Activated naive CD8-positive, alpha-beta T cell treated with anti-CD3 and anti-CD28 coated beads, Interleukin-2, amount 50 U/mL, for 16 hours (primary cell): ENCODE results near the gene ST14.

Source experiments
- DNase-seq: peaks from one replicate; pipeline ENCODE4 v3.0.0-alpha.2; 2020; ENCODE audit warnings: low read depth, low spot score

ST14 gene

DNA sequence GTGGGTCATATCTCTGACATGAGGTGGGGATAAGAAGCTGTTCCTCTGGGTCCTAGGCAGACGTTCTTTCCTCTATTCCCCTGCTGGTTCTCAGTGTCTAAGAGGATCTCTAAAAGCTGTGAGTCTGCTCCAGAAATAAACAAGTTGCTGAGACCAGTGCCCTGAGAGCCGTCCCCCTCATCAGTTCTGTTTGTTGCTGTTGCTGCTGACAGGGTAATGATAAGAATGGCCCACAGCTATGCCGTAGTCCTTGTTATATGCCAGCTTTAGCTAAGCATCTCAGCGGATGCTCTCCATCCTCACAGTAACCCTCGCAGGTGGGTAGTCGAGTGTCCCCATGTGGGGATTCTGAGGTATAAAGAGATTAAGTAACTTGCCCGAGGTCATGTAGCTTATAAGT is 23.5 kb upstream of the ST14 start:
- DNase-seq: no peak

DNA sequence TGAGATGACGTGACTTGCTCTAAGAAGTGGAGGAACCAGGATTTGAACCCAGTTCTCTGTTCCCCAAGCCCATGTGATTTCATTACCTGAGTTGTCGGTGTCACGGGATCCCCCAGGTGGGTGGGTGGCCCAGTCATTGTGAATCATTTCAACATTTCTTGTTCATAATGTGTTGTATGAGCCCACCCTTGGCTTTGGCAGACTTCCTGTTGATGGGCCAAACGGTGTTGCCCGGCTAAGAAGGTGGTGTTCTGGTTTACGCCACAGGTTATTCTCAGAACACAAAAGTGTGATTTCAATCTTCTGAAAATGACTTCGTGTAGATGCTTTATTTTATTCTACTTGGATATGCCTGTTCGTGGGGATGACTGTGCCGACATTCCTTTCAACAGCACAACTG is 21.6 kb upstream of the ST14 start:
- no peak for DNase-seq

DNA sequence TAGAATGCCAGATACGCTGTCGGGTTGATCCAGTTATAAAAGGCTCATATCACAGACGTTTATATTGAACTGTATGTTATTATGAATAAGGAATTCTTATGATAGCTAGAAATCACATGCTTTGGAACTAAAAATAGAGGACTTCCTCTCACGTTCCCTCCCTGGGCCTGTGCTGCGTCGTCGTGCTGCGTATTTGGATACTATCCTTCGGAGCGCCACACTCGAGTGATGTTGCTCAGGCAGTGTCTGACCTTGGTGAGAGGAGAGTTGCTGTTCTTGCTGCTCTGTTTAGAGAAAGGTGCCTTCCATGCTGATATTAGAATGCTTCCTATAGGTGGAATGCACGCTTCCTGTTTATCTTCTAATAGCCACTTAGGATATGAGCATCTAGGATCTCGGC is 20.2 kb upstream of the ST14 start:
- no peak for DNase-seq

DNA sequence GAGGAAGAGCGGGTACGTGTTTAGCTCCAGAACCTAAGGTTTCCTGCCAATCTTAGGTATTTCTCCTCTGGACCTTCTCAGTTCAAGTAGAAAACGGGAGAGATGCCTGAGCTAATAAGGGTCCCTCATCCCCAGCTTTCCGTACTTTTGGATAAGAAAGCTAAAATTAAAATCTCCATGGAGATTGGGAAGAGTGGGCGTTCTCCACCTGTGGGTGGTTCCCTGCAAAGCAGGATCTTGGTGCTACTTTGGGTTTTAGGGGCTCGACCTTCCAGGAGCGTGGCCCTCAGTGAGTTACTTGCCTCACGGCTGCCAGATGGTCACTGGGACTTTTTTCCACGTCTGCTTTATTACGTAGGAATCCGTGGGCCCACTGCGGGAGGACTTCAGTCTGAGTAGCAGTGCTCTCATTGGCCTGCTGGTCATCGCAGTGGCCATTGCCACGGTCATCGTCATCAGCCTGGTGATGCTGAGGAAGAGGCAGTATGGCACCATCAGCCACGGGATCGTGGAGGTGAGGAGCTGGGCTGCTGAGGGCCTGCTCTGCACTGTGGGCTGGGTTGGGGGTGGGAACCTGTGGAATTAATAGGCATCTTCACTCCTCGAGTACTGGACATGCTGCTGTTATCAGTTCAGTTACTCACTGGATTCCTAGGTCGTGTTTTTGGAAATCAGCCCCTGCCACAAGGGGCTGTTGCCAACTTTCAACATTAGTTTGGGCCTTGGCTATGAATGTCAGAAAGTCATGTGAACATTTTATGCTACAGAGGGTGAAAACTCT is 17.8 kb upstream of the ST14 start:
- no peak for DNase-seq

DNA sequence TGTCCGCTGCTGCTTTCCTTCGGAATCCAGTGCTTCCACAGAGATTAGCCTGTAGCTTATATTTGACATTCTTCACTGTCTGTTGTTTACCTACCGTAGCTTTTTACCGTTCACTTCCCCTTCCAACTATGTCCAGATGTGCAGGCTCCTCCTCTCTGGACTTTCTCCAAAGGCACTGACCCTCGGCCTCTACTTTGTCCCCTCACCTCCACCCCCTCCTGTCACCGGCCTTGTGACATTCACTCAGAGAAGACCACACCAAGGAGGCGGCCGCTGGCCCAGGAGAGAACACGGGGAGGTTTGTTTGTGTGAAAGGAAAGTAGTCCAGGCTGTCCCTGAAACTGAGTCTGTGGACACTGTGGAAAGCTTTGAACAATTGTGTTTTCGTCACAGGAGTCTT is 15.4 kb upstream of the ST14 start:
- DNase-seq: no peak

DNA sequence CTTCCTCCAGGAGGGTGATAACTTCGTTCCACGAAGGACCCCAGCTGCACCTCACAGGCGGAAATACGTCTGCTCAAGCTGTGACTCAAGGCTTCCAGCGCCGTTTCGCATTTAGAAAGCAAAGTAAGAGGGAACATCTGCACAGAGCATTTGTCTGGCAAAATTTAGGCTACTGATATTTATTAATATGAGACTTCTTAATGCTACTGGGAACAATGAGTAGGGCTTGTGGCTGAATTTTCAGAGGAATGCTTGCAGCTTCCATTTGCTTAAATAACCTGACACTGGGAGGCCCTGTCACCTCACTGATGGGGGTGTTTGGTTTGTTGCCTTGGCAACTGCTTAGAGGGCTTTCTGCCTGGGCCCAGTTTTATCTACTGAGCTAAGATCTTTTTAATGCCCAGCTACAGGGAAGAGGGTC is 14.7 kb upstream of the ST14 start:
- no peak for DNase-seq

DNA sequence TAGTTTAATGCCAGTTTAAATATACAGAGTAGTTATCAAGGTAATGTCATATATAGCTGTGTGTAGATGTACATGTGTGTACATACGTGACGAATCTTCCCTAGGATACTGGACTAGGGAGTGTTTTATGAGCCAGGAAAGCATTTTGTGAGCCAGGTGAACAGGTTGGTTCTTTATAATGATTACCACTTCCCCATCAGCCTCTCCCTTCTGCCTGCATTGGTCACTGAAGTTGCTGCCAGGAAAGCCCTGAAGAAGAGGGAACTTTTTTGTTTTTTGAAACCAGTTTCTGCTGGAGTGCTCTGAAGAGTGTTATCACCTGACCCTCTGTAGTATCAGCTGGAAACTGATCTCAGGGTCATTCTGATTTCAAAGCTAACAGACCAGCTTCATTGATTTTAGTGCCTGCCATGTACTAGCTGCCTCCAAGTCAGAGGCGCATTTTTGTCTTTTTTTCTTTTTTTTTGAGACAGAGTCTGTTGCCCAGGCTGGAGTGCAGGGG is 14.2 kb upstream of the ST14 start:
- DNase-seq: no peak

DNA sequence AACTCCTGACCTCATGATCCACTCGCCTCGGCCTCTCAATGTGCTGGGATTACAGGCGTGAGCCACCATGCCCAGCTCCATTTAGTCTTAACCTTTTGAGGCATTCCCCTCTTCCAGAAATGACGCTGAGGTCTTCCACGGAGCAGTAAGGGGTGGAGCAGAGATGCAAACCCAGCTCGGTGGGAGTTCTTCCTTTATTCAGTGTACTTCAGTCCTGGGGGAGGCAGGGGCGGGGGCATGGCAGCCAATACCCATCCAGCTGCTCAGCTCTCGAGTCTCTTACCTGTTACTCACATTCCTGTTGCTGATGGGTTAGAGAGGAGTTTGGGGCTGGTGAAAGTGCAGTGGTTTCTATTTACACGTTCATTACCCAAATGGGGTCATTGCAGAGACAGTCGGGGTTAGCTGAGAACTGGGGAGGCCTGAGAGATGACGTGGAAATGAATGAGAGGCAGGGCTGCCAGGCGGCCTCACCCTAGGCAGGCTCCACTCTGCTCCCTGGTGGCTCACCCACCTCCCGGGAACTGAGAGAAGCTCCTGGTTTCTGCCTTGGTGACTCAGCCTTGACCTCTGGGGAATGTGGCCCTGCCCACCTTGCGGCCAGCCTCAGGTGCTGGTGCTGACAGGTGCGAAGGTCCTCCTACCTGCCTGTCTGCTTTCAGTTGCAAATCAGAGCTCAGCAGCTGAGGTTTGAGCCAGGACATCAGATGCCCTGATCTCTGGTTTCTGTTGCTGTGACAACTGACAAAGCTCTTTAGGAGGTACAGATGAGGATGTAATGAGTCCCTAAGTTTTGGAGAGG is 13.4 kb upstream of the ST14 start:
- DNase-seq: no peak

DNA sequence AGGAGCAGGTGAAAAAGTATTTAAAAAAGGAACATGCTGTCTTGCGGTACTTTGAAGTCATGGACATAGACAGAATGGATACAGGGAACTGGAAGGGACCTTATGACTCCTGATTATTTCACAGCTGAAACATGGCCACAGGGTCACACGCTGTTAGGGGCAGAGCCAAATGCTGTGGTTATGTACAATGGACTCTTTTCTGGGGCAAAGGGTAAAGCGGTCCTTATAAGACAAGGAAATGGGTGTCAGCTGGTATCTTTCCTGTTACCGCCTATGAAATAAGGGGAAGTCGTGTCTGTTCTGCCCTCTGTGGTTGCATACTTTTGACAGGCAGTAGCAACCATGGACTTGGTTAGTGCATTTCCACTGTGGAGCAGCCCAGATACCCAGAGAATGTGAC is 12.8 kb upstream of the ST14 start:
- DNase-seq: no peak

DNA sequence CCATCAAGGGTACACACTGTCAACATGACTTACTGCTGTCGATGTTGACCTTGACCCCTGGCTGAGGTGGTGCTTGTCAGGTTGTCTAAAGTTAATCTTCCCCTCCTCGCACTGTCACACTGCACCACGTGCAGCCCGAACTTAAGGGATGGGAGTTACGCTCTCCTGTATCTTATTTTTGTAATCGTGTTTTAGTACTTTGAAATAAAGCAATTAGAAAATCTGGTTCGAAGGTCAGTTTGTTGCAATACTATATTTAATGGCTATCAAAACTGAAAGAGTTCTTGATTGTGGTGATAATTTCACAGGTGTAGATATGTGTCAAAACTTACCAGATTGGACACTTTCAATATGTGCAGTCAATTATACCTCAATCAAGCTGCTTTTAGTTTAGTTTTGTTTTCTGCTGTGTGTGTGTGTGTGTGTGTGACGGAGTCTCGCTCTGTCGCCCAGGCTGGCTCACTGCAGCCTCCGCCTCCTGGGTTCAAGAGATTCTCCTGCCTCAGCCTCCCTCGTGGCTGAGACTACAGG is 10.7 kb upstream of the ST14 start:
- no peak for DNase-seq

DNA sequence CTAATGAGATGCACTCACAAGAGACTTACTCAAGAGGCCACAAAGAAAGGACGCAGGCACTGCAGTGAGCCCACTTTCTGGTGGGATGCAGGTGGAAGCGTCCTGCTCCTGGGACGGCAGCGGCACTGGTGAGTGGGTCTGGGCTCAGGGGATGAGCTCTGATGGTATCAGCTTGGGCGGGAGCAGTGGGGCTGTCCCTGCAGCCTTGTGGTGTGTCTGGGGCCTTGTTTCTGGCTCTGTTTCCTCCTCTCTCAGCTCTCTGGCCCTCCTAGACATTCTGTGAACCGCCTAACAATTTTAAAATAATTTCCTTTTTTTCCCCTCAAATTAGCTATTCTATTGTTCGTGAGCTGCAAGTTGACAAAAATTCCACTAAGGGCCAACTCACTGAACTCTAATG is 8.8 kb upstream of the ST14 start:
- DNase-seq: no peak

DNA sequence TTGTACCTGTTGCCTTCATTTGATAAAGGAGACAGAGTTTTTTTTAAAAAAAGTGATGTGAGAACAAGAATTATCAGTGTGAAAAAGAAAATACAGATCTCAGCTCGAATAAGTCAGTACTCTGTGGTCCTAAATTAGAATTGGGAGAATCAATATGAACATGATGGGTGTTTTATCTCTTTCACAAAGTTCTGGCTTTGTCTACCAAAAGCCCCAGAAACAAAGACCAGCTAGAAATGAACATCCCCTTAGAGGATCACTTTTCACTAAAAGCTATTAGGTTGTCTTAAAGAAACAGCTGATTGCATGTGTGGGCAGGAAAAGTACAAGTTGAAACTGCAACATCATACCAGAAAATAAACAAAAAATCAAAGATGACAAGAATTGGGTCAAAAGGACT is 8.4 kb upstream of the ST14 start:
- no peak for DNase-seq

DNA sequence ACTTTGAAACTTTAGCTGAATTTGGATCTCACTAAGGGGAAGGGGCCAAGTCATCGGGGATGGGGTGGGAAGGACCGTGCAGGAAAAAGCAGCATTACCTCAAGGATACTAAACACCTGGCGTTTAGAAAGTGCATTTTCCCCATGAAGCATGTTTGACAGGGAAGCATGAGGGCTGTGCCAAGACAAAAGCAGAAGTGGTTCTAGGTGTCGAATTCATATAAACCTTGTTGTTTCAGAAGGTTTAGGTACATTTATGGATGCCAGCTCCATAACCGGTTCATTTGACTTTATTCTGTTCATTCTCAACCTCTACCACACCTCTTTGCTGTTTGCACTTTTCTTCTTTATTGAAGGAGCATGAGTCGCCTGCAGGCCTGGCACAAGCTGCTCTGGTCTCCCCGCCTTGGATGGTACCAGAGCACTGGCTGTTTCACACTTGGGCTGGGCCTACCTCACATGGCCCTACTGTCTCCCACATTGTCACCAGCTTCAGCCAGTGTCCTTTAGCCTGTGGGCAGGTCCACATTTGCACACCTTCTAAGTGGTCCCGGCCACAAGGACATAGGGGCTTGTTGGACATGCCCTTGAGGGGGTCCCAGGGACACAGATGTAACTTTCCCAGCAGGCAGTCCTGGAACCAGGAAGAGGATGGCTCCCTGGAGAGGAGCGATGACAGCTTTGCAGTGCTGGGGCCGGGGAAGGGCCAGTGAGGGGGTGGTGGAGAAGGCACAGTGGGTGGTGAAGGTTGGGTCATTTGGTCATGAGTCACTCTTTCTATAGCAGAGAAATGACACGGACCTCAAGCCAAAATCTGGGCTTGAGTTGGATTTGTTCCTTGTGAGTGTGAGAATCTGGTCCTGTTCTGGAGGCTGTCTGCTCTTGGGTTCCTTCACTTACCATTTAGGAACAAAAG is 3.2 kb upstream of the ST14 start:
- no peak for DNase-seq

DNA sequence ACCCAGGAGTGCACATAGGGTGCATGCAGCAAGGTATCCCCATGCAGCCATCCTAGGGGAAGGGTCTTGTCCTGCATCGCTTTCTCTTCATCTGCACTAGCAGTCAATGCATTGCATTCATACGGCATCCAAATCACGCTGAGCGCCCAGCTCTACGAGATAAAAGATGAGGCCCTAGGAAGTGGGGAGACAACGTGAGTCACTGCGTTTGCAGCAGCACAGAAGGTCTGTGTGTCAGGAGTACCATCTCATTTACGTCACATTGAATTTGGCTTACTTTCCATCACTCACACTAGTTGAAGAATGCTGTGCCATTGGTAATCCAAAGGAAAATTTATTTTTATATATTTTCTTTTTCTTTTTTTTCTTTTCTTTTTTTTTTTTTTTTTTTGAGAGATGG is 2.5 kb upstream of the ST14 start:
- no peak for DNase-seq

DNA sequence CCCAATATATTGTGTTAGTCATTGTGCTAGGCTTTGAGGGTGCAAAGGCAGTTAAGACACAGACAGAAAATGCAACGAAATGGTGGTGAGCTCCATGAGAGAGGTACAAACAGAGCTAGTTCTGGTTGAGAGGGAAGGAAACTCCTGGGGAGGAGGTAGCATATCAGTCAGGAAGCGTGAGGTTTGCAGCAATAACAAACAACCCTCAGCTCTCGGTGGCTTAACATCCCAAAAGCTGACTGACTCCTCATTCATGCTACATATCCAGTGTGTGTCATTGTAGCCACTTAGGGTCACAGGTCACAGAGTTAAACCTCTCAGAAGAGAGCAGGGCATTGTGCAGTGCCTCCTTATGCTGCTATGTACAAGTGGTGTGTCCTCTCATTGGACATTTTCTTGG is 1.7 kb upstream of the ST14 start:
- DNase-seq: no peak

DNA sequence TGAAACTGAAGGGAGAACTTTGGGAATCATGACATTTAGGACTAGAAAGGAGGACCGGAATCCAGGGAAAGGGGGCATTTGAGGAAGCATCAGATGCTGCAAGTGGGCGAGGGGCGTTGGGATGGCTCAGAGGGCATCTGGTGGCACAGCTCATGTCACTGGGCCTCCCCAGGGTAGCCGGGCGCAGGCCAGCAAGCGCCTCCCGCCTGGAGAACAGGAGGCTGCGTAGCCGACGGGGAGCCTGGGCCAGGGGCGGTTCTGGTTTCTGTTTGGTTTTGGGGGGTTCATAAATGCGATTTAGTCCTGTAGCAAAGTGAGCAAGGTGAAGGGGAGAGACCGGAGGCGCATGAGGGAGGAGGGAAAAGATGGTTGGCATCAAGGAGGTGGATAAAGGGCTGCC is 443 bp upstream of the ST14 start:
- DNase-seq: no peak

DNA sequence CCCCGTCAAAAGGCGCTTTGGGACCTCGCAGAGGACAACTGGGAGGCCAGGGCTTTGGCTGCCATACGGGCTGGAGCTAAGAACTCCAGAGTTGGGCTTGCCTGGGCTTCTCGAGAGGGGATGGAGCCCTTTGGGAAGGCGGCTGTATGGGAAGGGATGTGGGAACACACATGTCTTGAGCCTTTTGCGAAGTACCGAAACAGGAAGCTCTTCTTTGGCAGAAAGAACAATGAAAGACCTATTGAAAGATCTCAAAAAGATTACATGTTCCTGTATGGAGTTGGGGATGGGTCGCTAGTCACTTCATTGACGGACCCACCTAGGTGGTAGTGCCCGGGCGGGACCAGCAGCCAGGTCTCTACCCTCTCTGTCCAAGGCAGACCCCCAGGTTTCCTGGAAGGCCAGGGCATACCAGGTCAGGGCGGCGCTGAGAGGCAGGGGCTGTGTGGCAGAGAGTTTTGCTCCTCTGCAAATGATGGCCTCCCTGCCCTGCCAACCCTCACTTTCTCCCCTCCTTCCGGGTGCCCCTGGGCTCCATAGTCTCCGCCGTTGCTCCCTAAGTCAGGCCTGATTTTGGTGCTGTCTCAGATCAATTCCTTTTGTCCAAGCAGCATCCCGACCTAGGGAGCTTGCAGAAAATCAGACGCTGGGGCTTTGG is 1.0 kb downstream of the ST14 start:
- DNase-seq: no peak

DNA sequence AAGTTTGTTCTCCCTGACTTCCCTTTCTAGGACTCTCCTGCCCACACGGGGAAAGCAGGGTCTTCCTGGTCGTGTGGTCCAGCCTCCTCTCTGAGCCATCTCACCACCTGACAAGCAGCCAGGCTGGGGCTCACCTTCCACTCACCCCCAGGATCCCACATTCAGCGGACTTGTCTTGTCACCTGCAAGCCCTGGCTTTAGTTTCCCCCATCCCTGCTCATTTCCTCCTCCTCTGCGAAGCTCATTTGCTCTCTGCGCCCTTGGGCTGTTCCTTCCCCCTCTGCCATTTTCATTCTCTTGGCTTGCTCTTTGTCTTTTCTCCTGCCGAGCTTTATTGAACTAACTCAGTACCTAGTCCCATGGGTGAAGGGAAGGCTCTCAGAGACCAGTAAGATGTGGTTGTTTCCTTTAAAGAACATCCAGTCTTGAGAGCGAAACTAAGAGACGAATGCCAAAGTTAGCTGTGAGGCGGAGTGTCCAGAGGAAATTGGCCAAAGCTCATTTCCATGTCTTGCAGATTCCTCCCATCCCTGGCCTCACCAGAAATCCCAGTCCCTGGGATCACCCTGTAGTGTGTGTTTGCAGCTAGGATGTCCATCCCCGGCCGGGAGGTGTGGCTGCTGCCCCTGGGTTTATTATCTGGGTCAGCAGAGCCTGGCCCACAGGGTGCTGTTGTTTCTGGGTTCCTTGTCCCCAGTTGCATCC is 2.0 kb downstream of the ST14 start:
- no peak for DNase-seq

DNA sequence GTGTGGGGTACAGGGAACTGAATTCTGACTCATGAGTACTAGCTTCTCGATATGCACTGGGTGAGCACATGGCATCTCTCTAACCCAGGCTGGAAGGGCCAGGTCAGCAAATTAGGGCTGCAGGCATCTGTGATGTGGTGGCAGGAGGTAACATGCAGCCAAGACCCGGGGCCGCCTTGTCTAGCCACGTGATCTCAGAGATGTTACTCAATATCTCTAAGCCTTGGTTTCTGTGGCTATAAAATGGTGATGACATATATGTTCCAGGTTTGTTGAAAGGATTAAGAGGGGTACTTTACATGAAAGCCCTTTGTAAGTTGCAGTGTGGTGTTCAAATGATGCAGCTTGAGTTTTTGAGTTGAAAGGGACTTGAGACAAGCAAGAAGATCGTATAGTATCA is 3.2 kb downstream of the ST14 start:
- DNase-seq: no peak

DNA sequence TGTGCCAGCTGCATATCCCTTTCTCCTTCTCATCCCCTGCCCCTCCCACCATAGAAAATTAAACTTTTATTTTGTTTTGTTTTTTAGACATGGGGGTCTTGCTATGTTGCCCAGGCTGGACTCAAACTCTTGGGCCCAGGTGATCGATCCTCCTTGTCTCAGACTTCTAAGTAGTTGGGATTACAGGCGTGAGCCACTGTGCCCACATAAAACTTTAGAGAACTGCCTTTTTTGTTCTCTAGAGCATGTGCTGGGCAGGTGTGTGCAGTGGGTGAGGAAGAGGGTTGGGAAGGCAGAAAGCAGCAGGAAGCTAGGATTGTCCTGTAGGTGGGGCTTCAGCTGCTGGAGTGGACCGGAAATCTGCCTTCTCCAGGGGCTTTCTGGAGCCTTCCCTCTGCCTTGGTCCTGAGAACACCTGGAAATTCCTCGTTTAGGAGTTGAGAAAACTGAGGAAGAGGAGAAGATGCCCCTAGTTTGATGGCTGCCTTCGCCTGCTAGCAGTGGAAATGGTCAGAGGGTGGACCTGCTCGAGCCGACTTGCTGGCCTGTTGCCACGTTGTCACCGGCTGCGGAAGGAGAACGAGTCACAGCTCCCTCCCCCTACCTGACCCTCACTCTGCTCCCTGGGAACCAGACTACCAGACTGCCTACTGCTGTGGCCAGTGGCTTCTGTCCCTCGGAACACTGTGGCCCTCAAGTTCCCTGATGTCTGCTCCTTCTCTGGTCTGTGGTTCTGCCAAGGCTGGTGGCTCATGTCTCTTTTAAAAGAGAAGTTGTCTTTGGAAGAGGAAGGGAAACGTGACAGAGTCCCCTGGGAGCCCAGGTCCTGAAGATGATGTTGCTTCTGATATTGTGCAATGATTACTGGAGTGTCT is 4.0 kb downstream of the ST14 start:
- no peak for DNase-seq
